Caco-2 (cell line): Measurements from ENCODE around the gene TP53I13. TPM values are rescaled to one million over a fixed set of nuclear protein-coding genes. Genes with fewer than 3 reads are reported as not detected.

Experiments used
- BruUV-seq: library from RNA; stranded (reverse); fragments of 400-500 nt; replicated peaks from 2 replicates; lab custom pipeline; 2021; lab: Mats Ljungman, UMichigan
- CTCF ChIA-PET: fragments of 300-600 bp; sonication (Branson Sonifier 250); formaldehyde crosslinking; loops from one replicate; lab custom pipeline; 2022; ENCODE audit warnings: antibody characterized with exemption; lab: Charles Lee
- POLR2A ChIA-PET: fragments of 300-600 bp; sonication (Branson Sonifier 250); formaldehyde crosslinking; loops from one replicate; lab custom pipeline; 2022; ENCODE audit warnings: antibody characterized with exemption; lab: Charles Lee
- DNase-seq, 2 experiments: peaks; one replicate each; pipeline versions ENCODE4 v3.0.0 to v3.0.0-alpha.2; 2020 to 2022
- H3K27me3 ChIP-seq: replicated peaks from 2 replicates; pipeline ENCODE4 v1.6.0; 2011; ENCODE audit warnings: low read length; ENCODE audit not compliant: control insufficient read depth, insufficient read depth
- H3K36me3 ChIP-seq: 2 replicates; pipeline ENCODE4 v1.5.1; 2011; ENCODE audit warnings: low read length; ENCODE audit not compliant: control insufficient read depth, insufficient read depth
- H3K4me1 ChIP-seq: fragments of 250-450 bp; sonication (Bioruptor Pico); 2 replicates; pipeline ENCODE4 v1.5.1; 2020; ENCODE audit warnings: mild to moderate bottlenecking
- H3K4me3 ChIP-seq: 2 replicates; pipeline ENCODE4 v1.5.1; 2011; ENCODE audit warnings: low read depth, mild to moderate bottlenecking, control low read depth, low read length
- H3K9me3 ChIP-seq: fragments of 250-450 bp; sonication (Bioruptor Pico); 2 replicates; pipeline ENCODE4 v1.5.1; 2020; ENCODE audit warnings: mild to moderate bottlenecking, moderate library complexity
- H3K27ac Mint-ChIP-seq: one replicate; pipeline ENCODE4 v1.8.0; 2022; ENCODE audit warnings: mixed read lengths; ENCODE audit not compliant: unreplicated experiment
- H3K27me3 Mint-ChIP-seq: one replicate; pipeline ENCODE4 v1.8.0; 2022; ENCODE audit warnings: mixed read lengths; ENCODE audit not compliant: insufficient read depth, unreplicated experiment
- H3K36me3 Mint-ChIP-seq: one replicate; pipeline ENCODE4 v1.8.0; 2022; ENCODE audit warnings: mild to moderate bottlenecking, mixed read lengths; ENCODE audit not compliant: insufficient read depth, unreplicated experiment
- H3K4me1 Mint-ChIP-seq: one replicate; pipeline ENCODE4 v1.8.0; 2022; ENCODE audit warnings: low read depth, mixed read lengths; ENCODE audit not compliant: unreplicated experiment
- H3K4me3 Mint-ChIP-seq: one replicate; pipeline ENCODE4 v1.8.0; 2022; ENCODE audit warnings: mild to moderate bottlenecking, moderate library complexity, mixed read lengths; ENCODE audit not compliant: unreplicated experiment
- H3K9me3 Mint-ChIP-seq: one replicate; pipeline ENCODE4 v1.8.0; 2022; ENCODE audit warnings: mixed read lengths; ENCODE audit not compliant: unreplicated experiment
- CTCF ChIP-seq, 2 experiments: fragments of 200-600 bp in 1 of 2; IDR thresholded peaks; 1 replicate in 1 of 2; 2 replicates in 1 of 2; pipeline versions ENCODE4 v1.5.1 to v1.8.0; 2011 to 2022; ENCODE audit warnings: antibody characterized with exemption in 1 of 2, control low read depth in 1 of 2, inconsistent platforms in 1 of 2, low read depth in 1 of 2, low read length in 1 of 2, mild to moderate bottlenecking in 1 of 2, moderate library complexity in 1 of 2; ENCODE audit not compliant: insufficient read depth in 1 of 2, severe bottlenecking in 1 of 2, unreplicated experiment in 1 of 2
- intact Hi-C: fragments of 100-400 bp; cut with micrococcal nuclease; formaldehyde crosslinking; loops from one replicate; pipeline ENCODE4 v1.10.0; 2022; ENCODE audit not compliant: unreplicated experiment
- total RNA-seq: library from RNA; stranded (reverse); gene quantifications from 2 replicates; pipeline ENCODE4 v1.2.3, GENCODE V29; 2022

The TP53I13 gene
- total RNA-seq, 1 experiment from 2014 or later: 49.2 TPM

- ChIA-PET POLR2A (no interaction called here), CTCF (no interaction called here)
- peaks cover 5% of the 10 kb centered on the region for H3K36me3 ChIP-seq
- Mint-ChIP-seq H3K27ac (peak overlapping the region; percentile 8), H3K36me3 (peaks cover 24% of the 10 kb centered on the region), H3K27me3 (no peaks in the 10 kb centered on the region), H3K9me3 (no peaks in the 10 kb centered on the region), H3K4me1 (no peaks in the 10 kb centered on the region), H3K4me3 (no peak overlapping the region)
- TF ChIP-seq CTCF (IDR thresholded peaks at IDR 0.05; ENCODE audit: insufficient read depth in 1 of 2, low read depth in 1 of 2, low read length in 1 of 2, severe bottlenecking in 1 of 2, unreplicated experiment in 1 of 2): no peak
- peaks cover 10% of the 10 kb centered on the region for H3K4me1 ChIP-seq
- no TSS peak for BruUV-seq
- no peak overlapping the region for H3K4me3 ChIP-seq
- intact Hi-C loops: no loop called here
- DNase-seq: no peak
- H3K9me3 ChIP-seq: no peaks in the 10 kb centered on the region
- H3K27me3 ChIP-seq: no peaks in the 10 kb centered on the region
Observed at GRCh38 chr17:29578626-29579485, 10.4 kb downstream of the TP53I13 start.

DNA sequence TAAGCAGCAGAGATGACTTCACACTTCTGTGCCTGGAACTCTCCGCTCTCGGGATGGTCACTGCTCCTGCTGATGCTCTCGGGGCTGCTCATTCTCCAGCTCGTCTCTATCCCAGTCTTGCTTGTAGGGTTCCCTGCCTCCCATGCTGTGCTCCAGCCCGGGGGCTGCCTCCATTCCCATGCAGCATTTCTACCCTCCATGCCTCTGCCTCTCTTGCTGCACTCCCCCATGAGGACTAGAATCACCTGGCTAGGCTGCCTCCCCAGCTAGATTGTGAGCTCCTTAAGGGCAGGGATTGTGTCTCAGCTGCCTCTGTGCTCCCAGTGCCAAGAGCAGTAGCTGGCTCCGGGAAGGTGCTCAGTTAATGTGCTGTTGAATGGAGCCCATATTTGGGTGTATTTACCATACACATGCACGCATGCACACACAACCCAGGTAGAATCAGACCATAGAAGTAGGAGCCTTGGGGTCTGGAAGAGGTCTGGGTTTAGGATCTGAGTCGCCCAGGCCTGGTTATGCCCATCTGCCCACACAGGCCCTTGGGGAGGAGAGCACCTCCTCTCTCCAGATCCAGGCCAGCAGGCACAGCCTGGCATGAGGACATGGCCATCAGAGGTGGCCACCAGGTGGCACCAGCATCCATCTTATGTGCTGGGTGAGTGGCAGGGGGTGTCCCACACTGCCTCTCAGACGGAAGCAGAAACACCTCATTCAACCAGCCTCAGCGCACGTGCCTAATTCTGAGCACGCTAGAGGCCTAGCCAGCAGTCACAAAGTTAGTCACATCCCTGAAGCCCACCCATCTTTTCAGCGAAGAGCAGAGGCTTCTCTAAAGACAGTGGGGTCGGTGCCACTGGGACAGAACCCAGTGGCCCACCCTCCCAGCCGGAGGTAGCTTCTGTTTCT, 11.6 kb downstream of the TP53I13 start:
- H3K36me3 ChIP-seq: peaks cover 4% of the 10 kb centered on the region

More for the DNA sequence above, 11.6 kb downstream of the TP53I13 start:
- Mint-ChIP-seq H3K27ac (no peak overlapping the region), H3K36me3 (peaks cover 13% of the 10 kb centered on the region), H3K9me3 (no peaks in the 10 kb centered on the region), H3K27me3 (no peaks in the 10 kb centered on the region), H3K4me1 (no peaks in the 10 kb centered on the region), H3K4me3 (no peak overlapping the region)
- Histone ChIP-seq H3K9me3 (no peaks in the 10 kb centered on the region), H3K4me3 (no peak overlapping the region), H3K4me1 (peaks cover under 1% of the 10 kb centered on the region), H3K27me3 (no peaks in the 10 kb centered on the region)
- peak; percentile 75 to 84 for DNase-seq
- BruUV-seq: no TSS peak
- CTCF ChIA-PET: interaction anchor here (0.6 to 2.6 kb wide), 9 partner anchors 11 to 964 kb away, joined by 3 to 16 read pairs (median 5); partner anchors contain the start of genes ABHD15, ANKRD13B and FAM222B
- intact Hi-C loops: loop anchor here (1.0 to 2.0 kb wide), 3 partner anchors 11 to 199 kb away; no protein-coding TSS in a partner anchor
- peak; percentile 82 to 88 for TF ChIP-seq CTCF (IDR thresholded peaks at IDR 0.05; ENCODE audit: insufficient read depth in 1 of 2, low read depth in 1 of 2, low read length in 1 of 2, severe bottlenecking in 1 of 2, unreplicated experiment in 1 of 2)
- POLR2A ChIA-PET: no interaction called here
